Endodermal cell (in vitro differentiated cells): Measurements from ENCODE around the gene PHKG2. TPM values are rescaled to one million over a fixed set of nuclear protein-coding genes. Genes with fewer than 3 reads are reported as not detected.

Source experiments
- DNase-seq: peaks from one replicate; pipeline ENCODE4 v3.0.0-alpha.2; 2017
- H3K27ac ChIP-seq: 2 replicates; pipeline ENCODE4 v1.5.1; 2013; ENCODE audit warnings: mild to moderate bottlenecking, low read depth, low read length, moderate library complexity
- H3K27me3 ChIP-seq: 2 replicates; pipeline ENCODE4 v1.6.1; 2013; ENCODE audit warnings: mild to moderate bottlenecking, low read length, moderate library complexity; ENCODE audit not compliant: insufficient read depth, control insufficient read depth, poor library complexity, severe bottlenecking
- H3K36me3 ChIP-seq: 2 replicates; pipeline ENCODE4 v1.7.0; 2013; ENCODE audit warnings: mild to moderate bottlenecking, low read length, moderate library complexity; ENCODE audit not compliant: control insufficient read depth, insufficient read depth
- H3K4me1 ChIP-seq: one replicate; pipeline ENCODE4 v1.7.0; 2013; ENCODE audit warnings: low read length; ENCODE audit not compliant: control insufficient read depth, insufficient read depth
- H3K4me3 ChIP-seq: 2 replicates; pipeline ENCODE4 v1.5.1; 2013; ENCODE audit warnings: mild to moderate bottlenecking, low read length, moderate library complexity
- H3K9ac ChIP-seq: 2 replicates; pipeline ENCODE4 v1.6.1; 2013; ENCODE audit warnings: mild to moderate bottlenecking, low read length, moderate library complexity; ENCODE audit not compliant: poor library complexity, severe bottlenecking; ENCODE audit errors: extremely low read depth
- H3K9me3 ChIP-seq: 2 replicates; pipeline ENCODE4 v1.6.1; 2013; ENCODE audit warnings: mild to moderate bottlenecking, low read length, moderate library complexity; ENCODE audit not compliant: control insufficient read depth
- H3K27ac Mint-ChIP-seq: 2 replicates; pipeline ENCODE4 v1.8.0; 2020; ENCODE audit warnings: mixed read lengths
- H3K27me3 Mint-ChIP-seq: 2 replicates; pipeline ENCODE4 v1.8.0; 2021; ENCODE audit warnings: mild to moderate bottlenecking, mixed read lengths; ENCODE audit not compliant: insufficient read depth
- H3K36me3 Mint-ChIP-seq: 2 replicates; pipeline ENCODE4 v1.8.0; 2020; ENCODE audit warnings: low read depth, mixed read lengths
- H3K4me1 Mint-ChIP-seq: 2 replicates; pipeline ENCODE4 v1.8.0; 2020; ENCODE audit warnings: mixed read lengths
- H3K4me3 Mint-ChIP-seq: 2 replicates; pipeline ENCODE4 v1.8.0; 2020; ENCODE audit warnings: mild to moderate bottlenecking, moderate library complexity, mixed read lengths
- H3K9me3 Mint-ChIP-seq: 2 replicates; pipeline ENCODE4 v1.8.0; 2020; ENCODE audit warnings: mild to moderate bottlenecking, mixed read lengths
- WGBS, 2 experiments: methylation state at CpG; one replicate each; pipeline versions ENCODE4 v1.1.5 to v1.1.7; 2013; ENCODE audit warnings: missing lambda C conversion rate in 2 of 2, mixed read lengths in 1 of 2; ENCODE audit not compliant: insufficient coverage in 1 of 2, insufficient read length in 1 of 2; 5-methylcytosine and 5-hydroxymethylcytosine counted together
- total RNA-seq, 2 donors: library from RNA; stranded (reverse); fragmentation: NEBNext Ultra II Directional in 1 of 2; extraction: Animal tissue kit (Norgen Biotek cat#: 25700) in 1 of 2; gene quantifications; 2 replicates in 1 of 2; 3 replicates in 1 of 2; pipeline ENCODE4 v1.2.1, GENCODE V29; 2021
- TF ChIP-seq, protein P1 (sequence below): fragments of 200-600 bp; sonication (generic); conservative IDR thresholded peaks from 2 replicates; pipeline ENCODE4 v1.5.0; 2021; ENCODE audit warnings: antibody characterized with exemption, mild to moderate bottlenecking

PHKG2 gene
- total RNA-seq, 2 donors from 2014 or later, result 49.8 to 54.8 TPM

- peak overlapping the region; percentile 97 for H3K4me3 ChIP-seq
- peak overlapping the region; percentile 92 for H3K9ac ChIP-seq
- Mint-ChIP-seq H3K9me3 (no peaks in the 10 kb centered on the region), H3K36me3 (peaks cover 62% of the 10 kb centered on the region), H3K27me3 (no peaks in the 10 kb centered on the region), H3K27ac (peak overlapping the region; percentile 96), H3K4me3 (peak overlapping the region; percentile 85), H3K4me1 (peaks cover 13% of the 10 kb centered on the region)
- H3K4me1 ChIP-seq, result peaks cover 8% of the 10 kb centered on the region
- H3K9me3 ChIP-seq, result no peaks in the 10 kb centered on the region
- TF ChIP-seq, protein P1, sequence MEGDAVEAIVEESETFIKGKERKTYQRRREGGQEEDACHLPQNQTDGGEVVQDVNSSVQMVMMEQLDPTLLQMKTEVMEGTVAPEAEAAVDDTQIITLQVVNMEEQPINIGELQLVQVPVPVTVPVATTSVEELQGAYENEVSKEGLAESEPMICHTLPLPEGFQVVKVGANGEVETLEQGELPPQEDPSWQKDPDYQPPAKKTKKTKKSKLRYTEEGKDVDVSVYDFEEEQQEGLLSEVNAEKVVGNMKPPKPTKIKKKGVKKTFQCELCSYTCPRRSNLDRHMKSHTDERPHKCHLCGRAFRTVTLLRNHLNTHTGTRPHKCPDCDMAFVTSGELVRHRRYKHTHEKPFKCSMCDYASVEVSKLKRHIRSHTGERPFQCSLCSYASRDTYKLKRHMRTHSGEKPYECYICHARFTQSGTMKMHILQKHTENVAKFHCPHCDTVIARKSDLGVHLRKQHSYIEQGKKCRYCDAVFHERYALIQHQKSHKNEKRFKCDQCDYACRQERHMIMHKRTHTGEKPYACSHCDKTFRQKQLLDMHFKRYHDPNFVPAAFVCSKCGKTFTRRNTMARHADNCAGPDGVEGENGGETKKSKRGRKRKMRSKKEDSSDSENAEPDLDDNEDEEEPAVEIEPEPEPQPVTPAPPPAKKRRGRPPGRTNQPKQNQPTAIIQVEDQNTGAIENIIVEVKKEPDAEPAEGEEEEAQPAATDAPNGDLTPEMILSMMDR, result no peak
- peak overlapping the region; percentile 73 for H3K27ac ChIP-seq
- H3K27me3 ChIP-seq, result no peaks in the 10 kb centered on the region
- DNase-seq, result peak; percentile 78
- H3K36me3 ChIP-seq, result peaks cover 73% of the 10 kb centered on the region
- 0 to 1% methylated on average over 40 to 64 of the region's 64 CpGs for WGBS, 2 experiments
Measured at GRCh38 chr16:30761427-30761927, 13.3 kb downstream of the PHKG2 start.

DNA sequence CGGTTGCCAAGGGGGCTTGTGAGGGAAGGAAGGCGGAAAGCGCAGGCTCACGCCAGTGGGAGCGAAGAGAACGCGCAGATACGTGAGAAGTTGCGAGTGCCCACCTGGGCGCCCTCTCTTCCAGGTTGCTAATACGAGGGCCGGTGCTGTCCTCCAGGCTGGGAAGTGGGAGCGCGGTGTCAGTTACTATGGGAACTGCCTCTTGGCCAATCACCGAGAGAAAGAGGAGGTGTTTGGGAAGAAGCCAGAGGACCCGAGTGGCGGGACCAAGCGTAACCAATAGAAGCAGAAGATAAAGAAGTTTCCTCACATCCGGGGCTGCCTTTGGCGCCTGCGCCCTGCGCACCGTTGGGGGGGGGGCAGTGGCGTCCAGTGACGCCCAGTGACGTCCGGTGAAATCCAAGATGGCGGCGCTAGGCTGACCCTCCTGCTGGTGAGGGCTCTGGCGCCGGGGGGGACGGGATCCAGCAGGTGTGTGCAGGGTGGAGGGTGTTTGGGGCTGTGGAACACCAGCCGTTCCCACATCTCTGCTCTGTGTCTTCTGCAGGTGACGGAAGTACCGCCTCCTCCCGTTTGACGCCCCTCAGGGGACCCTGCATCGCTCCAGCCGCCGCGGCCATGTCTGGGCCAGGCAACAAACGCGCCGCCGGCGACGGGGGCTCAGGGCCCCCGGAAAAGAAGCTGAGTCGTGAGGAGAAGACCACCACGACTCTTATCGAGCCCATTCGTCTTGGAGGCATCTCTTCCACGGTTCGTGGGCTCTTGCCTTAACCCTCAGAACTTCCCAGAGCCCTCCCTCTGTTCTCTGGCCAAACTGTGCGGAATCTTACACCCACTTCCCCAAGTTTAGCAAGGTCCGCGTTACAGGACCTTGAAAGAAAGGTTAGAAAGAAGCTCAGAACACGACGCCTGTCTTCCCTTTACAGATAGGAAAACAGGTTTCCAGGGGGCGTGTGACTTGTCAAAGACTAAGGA, 14.0 kb downstream of the PHKG2 start, which contains the start of the genes CFAP119 and RNF40:
Gene CFAP119, minus strand, starts transcription at position 135 of the 975 bp plus-strand sequence. CDS start 314 bp downstream, outside the sequence.
Gene RNF40, plus strand, starts transcription at position 395 of the 975 bp plus-strand sequence. Its CDS starts 224 bp downstream, at position 619.
- peak within 1 kb of the TSS; percentile 97 for H3K4me3 ChIP-seq
- TF ChIP-seq, protein P1, result no peak
- H3K27me3 ChIP-seq, result no peaks in the 10 kb centered on the region
- peak within 1 kb of the TSS; percentile 73 for H3K27ac ChIP-seq
- peak within 1 kb of the TSS; percentile 92 for H3K9ac ChIP-seq
- Mint-ChIP-seq H3K9me3 (no peaks in the 10 kb centered on the region), H3K4me1 (peaks cover 13% of the 10 kb centered on the region), H3K36me3 (peaks cover 65% of the 10 kb centered on the region), H3K27ac (peak within 1 kb of the TSS; percentile 96), H3K27me3 (no peaks in the 10 kb centered on the region), H3K4me3 (peak within 1 kb of the TSS; percentile 85)
- 1 to 2% methylated on average over 31 to 60 of the region's 60 CpGs for WGBS, 2 experiments
- H3K9me3 ChIP-seq, result no peaks in the 10 kb centered on the region
- H3K4me1 ChIP-seq, result peaks cover 8% of the 10 kb centered on the region
- H3K36me3 ChIP-seq, result peaks cover 73% of the 10 kb centered on the region
- peak; percentile 99 for DNase-seq

GRCh38 chr16:30762991-30763725, 14.9 kb downstream of the PHKG2 start:
- H3K4me1 ChIP-seq, result peaks cover 8% of the 10 kb centered on the region
- H3K27me3 Mint-ChIP-seq, result no peaks in the 10 kb centered on the region
- H3K36me3 ChIP-seq, result peaks cover 75% of the 10 kb centered on the region
- H3K9me3 Mint-ChIP-seq, result no peaks in the 10 kb centered on the region
- peak overlapping the region; percentile 96 for H3K27ac Mint-ChIP-seq
- H3K4me1 Mint-ChIP-seq, result peaks cover 13% of the 10 kb centered on the region
- H3K4me3 Mint-ChIP-seq, result peak overlapping the region; percentile 85
- no peaks in the 10 kb centered on the region for H3K9me3 ChIP-seq
- TF ChIP-seq, protein P1, result no peak
- peak overlapping the region; percentile 97 for H3K4me3 ChIP-seq
- WGBS, 2 experiments, result 82 to 90% methylated on average over 10 to 15 of the region's 15 CpGs
- H3K9ac ChIP-seq, result peak overlapping the region; percentile 92
- no peaks in the 10 kb centered on the region for H3K27me3 ChIP-seq
- peaks cover 69% of the 10 kb centered on the region for H3K36me3 Mint-ChIP-seq
- no peak overlapping the region for H3K27ac ChIP-seq
- DNase-seq, result no peak
